SK-MEL-5 (cell line): Measurements from ENCODE around the gene AFAP1L1. TPM values are rescaled to one million over a fixed set of nuclear protein-coding genes. Genes with fewer than 3 reads are reported as not detected.

Experiments used
- DNase-seq: peaks from one replicate; pipeline ENCODE4 v3.0.0-alpha.2; 2016; ENCODE audit warnings: low read depth, low spot score
- in situ Hi-C: cut with HindIII; loops from 2 replicates; pipeline ENCODE4 v1.10.0; 2016; ENCODE audit warnings: low sequenced_read_pairs, high pct_unique_total_duplicates, low pct_unique_long_range_greater_than_20kb
- total RNA-seq: library from RNA; depleted of rRNA; stranded (reverse); fragments of >200 nt; shearing (Covaris generic); gene quantifications from 2 replicates; pipeline ENCODE4 v1.2.3, GENCODE V29; 2014

The AFAP1L1 gene
- total RNA-seq, 1 experiment from 2014 or later = 18.0 TPM

- in situ Hi-C loops = no loop called here
- no peak for DNase-seq
Measured at GRCh38 chr5:149323621-149324205, 52.1 kb downstream of the AFAP1L1 start.

DNA sequence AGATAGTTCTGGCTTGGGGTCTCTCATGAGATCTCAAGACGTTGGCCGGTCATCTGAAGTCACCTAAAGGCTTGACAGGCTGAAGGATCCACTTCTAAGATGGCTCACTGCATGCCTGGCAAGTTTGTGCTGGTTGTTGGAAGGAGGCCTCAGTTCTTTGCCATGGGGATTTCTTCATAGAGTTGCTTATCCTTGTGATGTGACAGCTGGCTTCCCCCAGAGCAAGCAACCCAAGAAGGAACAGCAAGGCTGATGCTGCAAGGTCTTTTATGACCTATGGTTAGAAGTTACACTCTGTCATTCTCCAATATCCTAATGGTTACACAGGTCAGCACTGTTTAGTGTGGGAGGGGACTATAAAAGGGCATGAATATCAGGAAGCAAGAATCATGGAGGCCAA, 53.0 kb downstream of the AFAP1L1 start:
- DNase-seq = no peak
- in situ Hi-C loops = no loop called here

DNA sequence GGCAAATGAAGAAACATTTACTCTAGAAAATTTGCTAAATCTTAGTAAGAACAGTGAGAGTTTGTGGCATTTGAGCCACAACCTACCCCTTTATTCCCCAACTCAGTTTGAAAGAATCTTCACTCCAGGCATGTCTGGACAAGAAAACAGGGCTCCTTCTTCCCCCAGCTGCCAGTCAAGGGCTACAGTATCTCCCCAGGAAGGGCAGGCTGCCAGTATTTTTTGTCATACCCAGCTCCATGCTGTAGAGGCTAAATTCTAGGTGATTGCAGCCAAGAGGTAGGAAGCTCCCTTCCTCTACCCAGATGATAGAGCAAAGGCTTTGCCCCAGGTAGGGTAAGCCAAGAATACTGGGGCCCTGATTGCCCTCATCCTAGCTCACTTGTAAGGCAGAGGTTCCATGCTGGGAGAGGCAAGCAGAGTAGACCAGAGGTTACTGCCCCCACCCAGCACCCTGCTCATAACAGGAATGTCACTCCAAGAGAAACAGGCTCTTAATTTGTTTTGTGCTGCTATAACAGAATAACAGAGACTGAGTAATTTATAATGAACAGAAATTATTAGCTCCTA, 53.6 kb downstream of the AFAP1L1 start:
- in situ Hi-C loops = no loop called here
- no peak for DNase-seq

DNA sequence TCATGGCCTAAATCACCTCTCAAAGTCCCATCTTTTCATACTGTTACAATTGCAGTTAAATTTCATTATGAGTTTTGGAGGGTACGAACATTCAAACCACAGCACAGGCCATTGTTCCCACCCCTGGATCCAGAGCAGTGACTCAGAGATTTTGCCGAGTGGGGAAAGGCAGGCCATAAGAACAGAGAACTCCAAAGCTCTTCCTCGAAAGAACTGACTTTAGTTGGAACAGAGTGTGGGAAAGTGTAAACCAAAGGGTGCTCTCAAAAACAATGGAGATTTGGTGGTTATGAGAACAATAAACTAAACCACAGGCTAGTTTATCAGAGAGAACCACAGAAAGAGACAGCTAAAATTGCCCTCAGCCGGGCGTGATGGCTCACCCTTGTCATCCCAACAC, 54.2 kb downstream of the AFAP1L1 start:
- in situ Hi-C loops = no loop called here
- DNase-seq = no peak

DNA sequence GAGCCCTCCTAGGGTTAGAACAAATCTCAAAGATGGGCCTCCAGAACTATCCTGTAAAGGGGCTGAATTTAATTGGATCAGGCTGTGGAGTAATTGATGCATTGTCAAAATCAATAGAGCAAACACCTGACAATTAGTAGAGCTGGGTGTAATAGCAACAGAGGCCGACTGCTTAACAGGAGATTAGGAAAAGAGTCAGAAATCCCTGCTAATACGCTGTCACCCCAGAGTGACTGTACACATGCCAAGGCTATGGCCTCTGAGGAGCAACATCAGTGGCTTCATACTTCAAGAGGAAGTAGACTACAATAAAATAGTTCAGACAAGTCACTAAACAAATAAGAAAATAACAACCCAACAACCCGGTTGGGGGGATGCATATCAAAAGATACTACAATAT, 55.0 kb downstream of the AFAP1L1 start:
- DNase-seq = no peak
- in situ Hi-C loops = no loop called here

DNA sequence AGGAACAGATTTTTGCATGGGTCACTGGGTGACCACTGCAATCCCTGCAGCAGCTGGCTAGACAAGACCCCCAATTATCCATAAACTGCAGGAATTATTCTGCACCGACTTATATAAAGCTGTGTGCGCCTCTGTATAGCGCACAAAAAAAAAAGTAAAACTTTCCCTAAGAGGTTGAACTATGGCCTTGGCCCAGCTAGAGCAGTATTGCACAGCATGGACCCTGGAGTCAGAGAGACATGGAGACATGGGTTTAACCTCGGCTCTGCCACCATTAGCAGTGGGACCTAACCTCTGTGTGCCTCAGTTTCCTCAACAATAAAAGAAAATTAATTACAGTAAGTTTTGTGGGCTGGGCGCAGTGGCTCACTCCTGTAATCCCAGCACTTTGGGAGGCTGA, 56.5 kb downstream of the AFAP1L1 start:
- in situ Hi-C loops = no loop called here
- DNase-seq = no peak

DNA sequence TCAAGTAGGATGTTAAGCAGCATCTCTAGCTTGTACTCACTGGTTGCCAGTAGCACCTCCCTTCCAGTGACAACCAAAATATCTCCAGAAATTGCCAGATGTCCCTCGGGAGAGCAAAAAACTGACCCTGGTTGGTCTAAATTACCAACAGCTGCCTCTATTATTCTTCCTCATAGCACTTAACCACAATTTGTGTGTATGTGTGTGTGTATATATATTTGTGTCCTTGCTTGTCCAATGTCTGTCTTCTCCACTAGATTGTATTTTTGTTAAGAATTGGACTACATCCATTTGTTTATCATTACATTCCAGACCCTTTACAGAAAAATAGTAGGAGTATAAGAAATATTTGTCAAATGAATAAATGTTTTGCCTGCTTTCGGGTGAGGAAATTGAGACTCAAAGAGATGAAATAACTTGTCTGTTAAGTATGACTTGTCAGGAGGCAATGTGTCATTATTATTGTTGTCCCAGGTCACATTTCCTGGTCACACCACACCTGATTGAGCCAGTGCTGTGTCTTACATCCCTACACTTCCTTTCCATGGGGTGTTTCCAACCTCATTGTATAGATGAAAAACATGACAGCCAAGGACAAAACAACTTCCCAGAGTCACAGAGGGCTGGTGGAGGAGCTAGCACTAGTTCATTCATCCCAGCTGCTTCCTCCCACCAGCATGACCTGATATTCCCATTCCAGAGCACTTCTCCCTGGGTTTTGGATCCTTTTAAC, 62.2 kb downstream of the AFAP1L1 start:
- DNase-seq = no peak
- in situ Hi-C loops = no loop called here

DNA sequence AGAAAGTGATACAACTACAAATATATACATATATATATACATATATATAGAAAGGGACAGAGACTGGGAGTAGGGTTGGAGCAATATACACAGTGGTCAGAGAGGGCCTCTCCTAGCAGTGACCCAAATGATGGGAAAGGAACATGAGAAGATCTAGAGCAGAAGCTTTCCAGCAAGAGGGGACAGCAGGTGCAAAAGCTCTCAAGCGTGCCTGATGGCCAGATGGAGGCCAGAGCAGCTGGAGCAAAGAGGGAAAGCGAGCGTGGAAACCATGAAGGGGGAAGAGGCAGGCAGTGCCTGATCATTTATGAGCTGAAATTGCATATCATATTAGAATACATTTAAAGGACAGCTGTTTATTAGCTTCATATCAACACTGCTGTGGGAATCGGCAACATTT, 66.1 kb downstream of the AFAP1L1 start:
- in situ Hi-C loops = no loop called here
- no peak for DNase-seq

GRCh38 chr5:149338364-149338763, 66.7 kb downstream of the AFAP1L1 start:
- DNase-seq = no peak
- in situ Hi-C loops = no loop called here

DNA sequence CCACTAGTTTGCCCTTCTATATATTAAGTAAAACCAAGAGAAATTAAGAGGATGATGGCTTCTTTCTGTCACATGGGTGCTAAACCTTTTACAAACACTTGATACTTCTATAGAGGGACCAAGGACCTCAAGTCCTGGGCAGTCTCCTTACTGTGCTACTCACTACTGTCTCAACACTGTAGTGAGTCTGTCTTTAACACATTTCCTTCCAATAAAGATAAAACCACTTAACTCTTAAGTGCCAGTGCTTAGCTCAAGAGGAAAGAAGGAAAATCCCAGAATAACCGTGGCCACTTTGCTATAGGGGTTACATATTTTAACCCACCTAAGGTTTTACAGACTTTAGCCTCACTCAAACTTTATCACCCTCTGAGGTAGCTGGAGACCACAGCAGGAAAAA, 69.3 kb downstream of the AFAP1L1 start:
- no peak for DNase-seq
- in situ Hi-C loops = no loop called here

- no peak for DNase-seq
- in situ Hi-C loops = no loop called here
Measured at GRCh38 chr5:149341876-149342275, 70.2 kb downstream of the AFAP1L1 start.

DNA sequence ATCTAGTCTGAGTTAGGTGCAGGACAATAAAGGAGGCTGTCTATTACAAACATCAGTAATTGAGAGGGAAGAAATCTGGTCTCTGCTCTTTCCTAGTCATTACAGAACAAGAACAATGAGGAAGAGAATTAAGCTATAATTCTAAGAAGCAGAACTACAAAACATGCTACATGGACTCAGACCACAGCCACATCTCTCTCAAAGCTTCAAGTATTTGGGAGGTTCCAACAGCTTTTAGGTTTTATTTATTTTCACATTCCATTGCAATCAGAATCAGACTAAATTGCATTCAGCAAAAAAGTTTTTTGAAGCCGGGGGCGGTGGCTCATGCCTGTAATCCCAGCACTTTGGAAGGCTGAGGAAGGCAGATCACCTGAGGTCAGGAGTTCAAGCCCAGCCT, 72.5 kb downstream of the AFAP1L1 start:
- in situ Hi-C loops = no loop called here
- no peak for DNase-seq

- DNase-seq = peak; percentile 96
- in situ Hi-C loops = no loop called here
Measured at GRCh38 chr5:149345147-149345891, 73.7 kb downstream of the AFAP1L1 start, which contains the start of gene GRPEL2. TSS of gene GRPEL2 (plus strand) at chr5:149345499. CDS start at chr5:149345540, 41 bp downstream.

GRCh38 chr5:149345892-149346222, 74.2 kb downstream of the AFAP1L1 start:
- in situ Hi-C loops = no loop called here
- DNase-seq = no peak

DNA sequence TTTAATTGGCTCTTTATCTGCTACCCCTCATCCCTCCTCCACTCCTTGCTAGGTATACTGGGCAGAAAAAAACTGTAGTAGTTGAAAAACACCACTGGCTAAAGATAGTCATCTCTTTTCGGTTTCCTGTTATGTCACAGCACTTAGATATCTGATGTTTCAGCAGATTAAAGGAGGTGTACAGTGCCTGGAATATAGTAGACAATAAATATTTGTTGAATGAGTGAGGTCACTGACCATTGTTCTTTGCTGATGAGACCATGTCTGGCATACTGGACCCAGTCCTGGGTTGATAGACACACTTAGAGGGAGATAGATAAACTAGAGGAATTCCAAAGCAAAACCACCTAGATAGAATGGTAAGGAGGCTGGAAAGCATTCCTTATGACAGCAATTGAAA, 76.9 kb downstream of the AFAP1L1 start:
- DNase-seq = no peak
- in situ Hi-C loops = no loop called here

DNA sequence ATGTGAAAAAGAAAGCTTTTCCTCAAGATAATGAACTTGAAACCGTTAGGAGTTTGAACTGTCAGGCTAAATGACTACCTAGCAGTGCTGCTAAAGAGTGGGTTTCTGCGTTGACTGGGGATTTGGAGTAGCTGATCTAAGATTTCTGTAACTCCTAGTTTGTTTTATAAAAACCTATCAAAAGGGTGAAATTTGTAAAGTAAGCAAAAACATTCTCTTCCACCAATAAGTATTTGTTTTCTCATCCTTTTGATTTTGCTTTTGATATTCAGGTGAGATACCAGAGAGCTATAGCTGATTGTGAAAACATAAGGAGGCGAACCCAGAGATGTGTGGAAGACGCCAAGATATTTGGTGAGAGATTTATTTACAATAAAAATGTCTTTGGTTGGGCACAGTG, 77.7 kb downstream of the AFAP1L1 start:
- in situ Hi-C loops = no loop called here
- no peak for DNase-seq

GRCh38 chr5:149352169-149352568, 80.5 kb downstream of the AFAP1L1 start:
- DNase-seq = no peak
- in situ Hi-C loops = no loop called here

- in situ Hi-C loops = no loop called here
Measured at GRCh38 chr5:149353911-149354310, 82.3 kb downstream of the AFAP1L1 start.

DNA sequence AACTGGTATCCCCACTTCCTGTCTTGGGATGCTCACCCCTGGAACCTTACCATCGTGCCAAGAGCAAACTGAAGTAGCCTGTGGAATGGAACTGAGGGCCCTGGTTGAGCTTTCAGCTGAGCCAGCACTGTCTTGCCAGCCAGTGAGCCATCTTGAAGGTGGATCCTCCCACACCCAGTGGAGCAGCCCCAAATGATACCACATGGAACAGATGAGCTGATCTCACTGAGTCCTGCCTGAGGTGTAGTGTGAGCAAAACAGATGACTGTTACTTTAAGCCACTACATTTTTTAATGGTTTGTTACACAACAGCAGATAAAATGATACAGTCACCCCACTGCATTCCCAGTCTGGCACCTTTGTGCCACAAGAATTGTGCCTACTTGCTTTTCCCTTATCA, 84.0 kb downstream of the AFAP1L1 start:
- no peak for DNase-seq
- in situ Hi-C loops = no loop called here

More at GRCh38 chr5:149353911-149354310, 82.3 kb downstream of the AFAP1L1 start:
- DNase-seq = no peak
